Mammary epithelial cell (primary cell): ENCODE results near the gene TXNDC8.

Experiments used
- EZH2 ChIP-seq: IDR thresholded peaks from 2 replicates; pipeline ENCODE4 v1.6.1; 2012; ENCODE audit warnings: low read length, inconsistent platforms, borderline replicate concordance
- TF ChIP-seq, protein P1 (sequence below), 2 donors: IDR thresholded peaks in 1 of 2; conservative IDR thresholded peaks in 1 of 2; 2 replicates each; pipeline ENCODE4 v1.5.1; 2011 to 2012; ENCODE audit warnings: inconsistent platforms in 2 of 2, low read length in 2 of 2, mild to moderate bottlenecking in 2 of 2, control low read depth in 1 of 2, low read depth in 1 of 2; ENCODE audit not compliant: insufficient read depth in 1 of 2; ENCODE audit errors: extremely low read depth in 1 of 2

GRCh38 chr9:110298043-110298605 is 39.5 kb downstream of the TXNDC8 start:
- TF ChIP-seq, protein P1, sequence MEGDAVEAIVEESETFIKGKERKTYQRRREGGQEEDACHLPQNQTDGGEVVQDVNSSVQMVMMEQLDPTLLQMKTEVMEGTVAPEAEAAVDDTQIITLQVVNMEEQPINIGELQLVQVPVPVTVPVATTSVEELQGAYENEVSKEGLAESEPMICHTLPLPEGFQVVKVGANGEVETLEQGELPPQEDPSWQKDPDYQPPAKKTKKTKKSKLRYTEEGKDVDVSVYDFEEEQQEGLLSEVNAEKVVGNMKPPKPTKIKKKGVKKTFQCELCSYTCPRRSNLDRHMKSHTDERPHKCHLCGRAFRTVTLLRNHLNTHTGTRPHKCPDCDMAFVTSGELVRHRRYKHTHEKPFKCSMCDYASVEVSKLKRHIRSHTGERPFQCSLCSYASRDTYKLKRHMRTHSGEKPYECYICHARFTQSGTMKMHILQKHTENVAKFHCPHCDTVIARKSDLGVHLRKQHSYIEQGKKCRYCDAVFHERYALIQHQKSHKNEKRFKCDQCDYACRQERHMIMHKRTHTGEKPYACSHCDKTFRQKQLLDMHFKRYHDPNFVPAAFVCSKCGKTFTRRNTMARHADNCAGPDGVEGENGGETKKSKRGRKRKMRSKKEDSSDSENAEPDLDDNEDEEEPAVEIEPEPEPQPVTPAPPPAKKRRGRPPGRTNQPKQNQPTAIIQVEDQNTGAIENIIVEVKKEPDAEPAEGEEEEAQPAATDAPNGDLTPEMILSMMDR (conservative IDR thresholded peaks at IDR 0.05 in 1 of 2, IDR thresholded peaks at IDR 0.05 in 1 of 2; ENCODE audit: extremely low read depth in 1 of 2, insufficient read depth in 1 of 2, low read depth in 1 of 2, low read length in 2 of 2): no peak
- TF ChIP-seq EZH2: no peak
